HCT116 (cell line): ENCODE results near the gene SERPINB13. TPM values are rescaled to one million over a fixed set of nuclear protein-coding genes. Genes with fewer than 3 reads are reported as not detected.

Source experiments
- ATAC-seq: fragments of 200-7000 bp; cut with Tn5 transposase; 2 replicates; pipeline ENCODE4 v1.9.1; 2020; ENCODE audit warnings: mild to moderate bottlenecking, moderate library complexity
- BruUV-seq: library from RNA; stranded (reverse); fragments of 400-500 nt; replicated peaks from 2 replicates; lab custom pipeline; 2021; lab: Mats Ljungman, UMichigan
- CTCF ChIA-PET: fragments of 300-600 bp; sonication (Branson Sonifier 250); formaldehyde crosslinking; loops from one replicate; lab custom pipeline; 2021; ENCODE audit warnings: antibody characterized with exemption; lab: Charles Lee
- POLR2A ChIA-PET: fragments of 300-600, 350-600 bp; sonication (Branson Sonifier 250); formaldehyde crosslinking; loops from one replicate; lab custom pipeline; 2021; ENCODE audit warnings: antibody characterized with exemption; lab: Charles Lee
- RAD21 ChIA-PET, 2 experiments: fragments of 300-600 bp; sonication (Branson Sonifier 250); formaldehyde crosslinking; loops; one replicate each; lab custom pipeline; 2023; ENCODE audit warnings: low total read pairs in 2 of 2; ENCODE audit not compliant: uncharacterized antibody in 2 of 2, unreplicated experiment in 2 of 2, low non-redundant PET in 1 of 2; lab: Charles Lee
- DNase-seq: peaks from one replicate; pipeline ENCODE4 v3.0.0-alpha.2; 2010; ENCODE audit warnings: low read depth, low spot score
- H2AFZ ChIP-seq: fragments of 200-600 bp; shearing (Covaris generic), sonication (generic); 2 replicates; pipeline ENCODE4 v1.6.1; 2017; ENCODE audit warnings: low read depth, mixed run types, mixed read lengths, antibody characterized with exemption, low read length; ENCODE audit not compliant: poor library complexity, severe bottlenecking
- H3K27ac ChIP-seq: 2 replicates; pipeline ENCODE4 v1.5.1; 2012; ENCODE audit warnings: low read depth, low read length
- H3K27me3 ChIP-seq: fragments of 200-600 bp; sonication (generic); 2 replicates; pipeline ENCODE4 v1.6.1; 2016; ENCODE audit warnings: mixed run types, low read length, mixed read lengths; ENCODE audit not compliant: insufficient read depth
- H3K36me3 ChIP-seq, 2 experiments: fragments of 200-500 bp in 1 of 2; fragments of 200-600 bp in 1 of 2; sonication (Bioruptor generic) in 1 of 2; sonication (generic) in 1 of 2; 2 replicates each; pipeline versions ENCODE4 v1.5.1 to v1.6.1; 2014 to 2016; ENCODE audit warnings: low read length in 2 of 2, inconsistent platforms in 1 of 2, mixed read lengths in 1 of 2, mixed run types in 1 of 2; ENCODE audit not compliant: insufficient read depth in 2 of 2, control insufficient read depth in 1 of 2
- H3K4me1 ChIP-seq, 2 experiments: fragments of 200-600 bp in 1 of 2; sonication (generic) in 1 of 2; 2 replicates each; pipeline versions ENCODE4 v1.5.1 to v1.6.1; 2012 to 2017; ENCODE audit warnings: low read length in 2 of 2, inconsistent platforms in 1 of 2, mild to moderate bottlenecking in 1 of 2, mixed read lengths in 1 of 2, mixed run types in 1 of 2, moderate library complexity in 1 of 2; ENCODE audit not compliant: insufficient read depth in 2 of 2, control insufficient read depth in 1 of 2
- H3K4me2 ChIP-seq: fragments of 200-600 bp; sonication (generic); 2 replicates; pipeline ENCODE4 v1.6.1; 2017; ENCODE audit warnings: mixed run types, low read length, mixed read lengths
- H3K4me3 ChIP-seq, 2 experiments: fragments of 200-600 bp in 1 of 2; sonication (generic) in 1 of 2; replicated peaks in 1 of 2; 2 replicates each; pipeline ENCODE4 v1.5.1; 2011 to 2016; ENCODE audit warnings: low read length in 2 of 2, control low read depth in 1 of 2, low read depth in 1 of 2, mild to moderate bottlenecking in 1 of 2, mixed read lengths in 1 of 2, mixed run types in 1 of 2
- H3K79me2 ChIP-seq: fragments of 200-600 bp; sonication (generic); 2 replicates; pipeline ENCODE4 v1.6.1; 2017; ENCODE audit warnings: mild to moderate bottlenecking, mixed run types, low read length, moderate library complexity, mixed read lengths; ENCODE audit not compliant: insufficient read depth
- H3K9ac ChIP-seq: fragments of 200-600 bp; sonication (generic); 2 replicates; pipeline ENCODE4 v1.6.1; 2016; ENCODE audit warnings: low read length, mixed read lengths
- H3K9me2 ChIP-seq: fragments of 200-600 bp; sonication (generic), shearing (Covaris generic); 2 replicates; pipeline ENCODE4 v1.6.1; 2017; ENCODE audit warnings: mixed run types, mild to moderate bottlenecking, moderate library complexity; ENCODE audit not compliant: insufficient read depth
- H3K9me3 ChIP-seq, 2 experiments: fragments of 200-500 bp in 1 of 2; fragments of 200-600 bp in 1 of 2; sonication (Bioruptor generic) in 1 of 2; sonication (generic) in 1 of 2; 2 replicates each; pipeline ENCODE4 v1.6.1; 2014 to 2017; ENCODE audit warnings: low read length in 2 of 2, mixed read lengths in 2 of 2, inconsistent platforms in 1 of 2, low read depth in 1 of 2, mild to moderate bottlenecking in 1 of 2, mixed run types in 1 of 2, moderate library complexity in 1 of 2; ENCODE audit not compliant: control insufficient read depth in 1 of 2, insufficient read depth in 1 of 2
- H4K20me1 ChIP-seq: fragments of 200-600 bp; sonication (generic), shearing (Covaris generic); 2 replicates; pipeline ENCODE4 v1.6.1; 2017; ENCODE audit warnings: mixed run types, mild to moderate bottlenecking, moderate library complexity; ENCODE audit not compliant: insufficient read depth
- ATF3 ChIP-seq: IDR thresholded peaks from 2 replicates; pipeline ENCODE4 v1.6.1; 2012
- CBX3 ChIP-seq: IDR thresholded peaks from 2 replicates; pipeline ENCODE4 v1.6.1; 2012; ENCODE audit warnings: low read depth
- EGR1 ChIP-seq: IDR thresholded peaks from 2 replicates; pipeline ENCODE4 v1.6.1; 2012; ENCODE audit warnings: low read depth
- ELF1 ChIP-seq: IDR thresholded peaks from 2 replicates; pipeline ENCODE4 v1.6.1; 2012; ENCODE audit warnings: low read depth, borderline replicate concordance
- EZH2 ChIP-seq: fragments of 200-600 bp; sonication (generic); IDR thresholded peaks from 2 replicates; pipeline ENCODE4 v1.6.1; 2017; ENCODE audit warnings: antibody characterized with exemption, mixed run types
- EZH2phosphoT487 ChIP-seq: fragments of 200-600 bp; IDR thresholded peaks from 2 replicates; pipeline ENCODE4 v1.6.1; 2018; ENCODE audit warnings: antibody characterized with exemption, borderline replicate concordance
- JUND ChIP-seq: IDR thresholded peaks from 2 replicates; pipeline ENCODE4 v1.6.1; 2012
- MAX ChIP-seq: IDR thresholded peaks from 2 replicates; pipeline ENCODE4 v1.6.1; 2012
- POLR2A ChIP-seq: IDR thresholded peaks from 2 replicates; pipeline ENCODE4 v1.7.0; 2011; ENCODE audit warnings: borderline replicate concordance; ENCODE audit not compliant: insufficient read depth, insufficient read length; ENCODE audit errors: extremely low read depth
- RAD21 ChIP-seq: IDR thresholded peaks from 2 replicates; pipeline ENCODE4 v1.6.1; 2012; ENCODE audit warnings: low read depth, mild to moderate bottlenecking
- SP1 ChIP-seq: IDR thresholded peaks from 2 replicates; pipeline ENCODE4 v1.6.1; 2012; ENCODE audit warnings: low read depth
- SRF ChIP-seq: IDR thresholded peaks from 2 replicates; pipeline ENCODE4 v1.6.1; 2012; ENCODE audit warnings: low read depth
- TCF7L2 ChIP-seq: IDR thresholded peaks from 2 replicates; pipeline ENCODE4 v1.7.0; 2011; ENCODE audit warnings: borderline replicate concordance, inconsistent platforms; ENCODE audit not compliant: insufficient read depth, insufficient read length; ENCODE audit errors: extremely low read depth
- YY1 ChIP-seq: IDR thresholded peaks from 2 replicates; pipeline ENCODE4 v1.6.1; 2011; ENCODE audit warnings: low read length, low read depth, moderate library complexity, mild to moderate bottlenecking; ENCODE audit not compliant: insufficient replicate concordance; ENCODE audit errors: extremely low read depth
- ZFX ChIP-seq: fragments of 450-650 bp; IDR thresholded peaks from 2 replicates; pipeline ENCODE4 v1.6.1; 2017
- intact Hi-C: fragments of 100-400 bp; cut with micrococcal nuclease; formaldehyde crosslinking; loops from 2 replicates; pipeline ENCODE4 v1.10.0; 2022
- total RNA-seq: library from RNA; stranded (reverse); gene quantifications from one replicate; pipeline ENCODE4 v1.2.1, GENCODE V29; 2021; ENCODE audit not compliant: unreplicated experiment

SERPINB13 gene
- total RNA-seq, 1 experiment from 2014 or later: 0.07 TPM

GRCh38 chr18:63590966-63591695 is 4.0 kb downstream of the SERPINB13 start:
- intact Hi-C loops: no loop called here
- Histone ChIP-seq H3K27ac (no peak overlapping the region), H3K9ac (no peak overlapping the region), H3K79me2 (no peaks in the 10 kb centered on the region), H3K9me2 (no peaks in the 10 kb centered on the region), H4K20me1 (no peaks in the 10 kb centered on the region), H3K27me3 (no peaks in the 10 kb centered on the region), H2AFZ (no peak overlapping the region), H3K4me2 (no peak overlapping the region), H3K36me3 (no peaks in the 10 kb centered on the region), H3K9me3 (no peaks in the 10 kb centered on the region), H3K4me3 (no peak overlapping the region), H3K4me1 (no peaks in the 10 kb centered on the region)
- TF ChIP-seq EZH2 (no peak), SP1 (no peak), RAD21 (no peak), ZFX (no peak), POLR2A (no peak), MAX (no peak), ATF3 (no peak), JUND (no peak), ELF1 (no peak), EZH2phosphoT487 (no peak), CBX3 (no peak), TCF7L2 (no peak), SRF (no peak), YY1 (no peak), EGR1 (no peak)
- POLR2A ChIA-PET: no interaction called here
- RAD21 ChIA-PET: no interaction called here
- CTCF ChIA-PET: interaction anchor here (1.2 to 1.5 kb wide), 2 partner anchors 13 to 151 kb away, joined by 3 to 6 read pairs; no protein-coding TSS in a partner anchor
- DNase-seq (no peak), ATAC-seq (no peak)
- BruUV-seq: no TSS peak
